Left ventricle myocardium inferior (tissue), 1 donor: ENCODE data around the gene CRELD2. TPM values are rescaled to one million over a fixed set of nuclear protein-coding genes. Genes with fewer than 3 reads are reported as not detected.

ENCODE experiments used
- DNase-seq: peaks from one replicate; pipeline ENCODE4 v3.0.0-alpha.2; 2020
- H3K27ac ChIP-seq: fragments of 200-600 bp; replicated peaks from 2 replicates; pipeline ENCODE4 v1.8.0; 2021
- H3K27me3 ChIP-seq: fragments of 200-600 bp; 2 replicates; pipeline ENCODE4 v1.8.0; 2021; ENCODE audit warnings: low read depth
- H3K36me3 ChIP-seq: fragments of 200-600 bp; 2 replicates; pipeline ENCODE4 v1.8.0; 2021
- H3K4me1 ChIP-seq: fragments of 200-600 bp; 2 replicates; pipeline ENCODE4 v1.8.0; 2021
- H3K4me3 ChIP-seq: fragments of 200-600 bp; 2 replicates; pipeline ENCODE4 v1.8.0; 2021; ENCODE audit warnings: mild to moderate bottlenecking, moderate library complexity
- H3K9me3 ChIP-seq: fragments of 200-600 bp; replicated peaks from 2 replicates; pipeline ENCODE4 v1.8.0; 2021
- CTCF ChIP-seq: fragments of 200-600 bp; IDR thresholded peaks from 2 replicates; pipeline ENCODE4 v1.8.0; 2021; ENCODE audit warnings: antibody characterized with exemption, mild to moderate bottlenecking, borderline replicate concordance
- intact Hi-C: fragments of 100-400 bp; cut with micrococcal nuclease; formaldehyde crosslinking; loops from one replicate; pipeline ENCODE4 v1.11.0; 2022
- total RNA-seq: library from RNA; stranded (reverse); fragmentation: NEBNext Ultra II Directional; extraction: Animal tissue kit (Norgen Biotek cat#: 25700); gene quantifications from one replicate; pipeline ENCODE4 v1.2.1, GENCODE V29; 2021
- donor health status: DM: no; HTN: yes; CAD: no; lungs with severe emphysema.

Gene CRELD2
- total RNA-seq, 1 donor from 2014 or later, result 25.5 TPM

- intact Hi-C loops, result no loop called here
- DNase-seq, result no peak
- no peak for TF ChIP-seq CTCF
- no peaks in the 10 kb centered on the region for H3K9me3 ChIP-seq
- peaks cover 85% of the 10 kb centered on the region for H3K36me3 ChIP-seq
- H3K27ac ChIP-seq, result no peak overlapping the region
- H3K27me3 ChIP-seq, result no peaks in the 10 kb centered on the region
- no peak overlapping the region for H3K4me3 ChIP-seq
- peaks cover 11% of the 10 kb centered on the region for H3K4me1 ChIP-seq
Observed at GRCh38 chr22:49903322-49904039, 15.0 kb upstream of the CRELD2 start.

GRCh38 chr22:49904040-49904369 is 14.4 kb upstream of the CRELD2 start:
- Histone ChIP-seq H3K27ac (no peak overlapping the region), H3K4me3 (no peak overlapping the region), H3K9me3 (no peaks in the 10 kb centered on the region), H3K27me3 (no peaks in the 10 kb centered on the region), H3K4me1 (peaks cover 11% of the 10 kb centered on the region), H3K36me3 (peaks cover 85% of the 10 kb centered on the region)
- no peak for DNase-seq
- intact Hi-C loops, result no loop called here
- TF ChIP-seq CTCF, result no peak

GRCh38 chr22:49905465-49905864 is 13.0 kb upstream of the CRELD2 start:
- no peak overlapping the region for H3K4me3 ChIP-seq
- H3K36me3 ChIP-seq, result peaks cover 87% of the 10 kb centered on the region
- peaks cover 11% of the 10 kb centered on the region for H3K4me1 ChIP-seq
- H3K9me3 ChIP-seq, result no peaks in the 10 kb centered on the region
- no peaks in the 10 kb centered on the region for H3K27me3 ChIP-seq
- no peak for TF ChIP-seq CTCF
- intact Hi-C loops, result no loop called here
- no peak overlapping the region for H3K27ac ChIP-seq
- DNase-seq, result no peak

- H3K36me3 ChIP-seq, result peaks cover 86% of the 10 kb centered on the region
- H3K9me3 ChIP-seq, result no peaks in the 10 kb centered on the region
- intact Hi-C loops, result no loop called here
- no peak overlapping the region for H3K4me3 ChIP-seq
- DNase-seq, result no peak
- H3K27ac ChIP-seq, result no peak overlapping the region
- H3K4me1 ChIP-seq, result peaks cover 11% of the 10 kb centered on the region
- no peak for TF ChIP-seq CTCF
- no peaks in the 10 kb centered on the region for H3K27me3 ChIP-seq
Observed at GRCh38 chr22:49906071-49906798, 12.2 kb upstream of the CRELD2 start.

- no peaks in the 10 kb centered on the region for H3K27me3 ChIP-seq
- intact Hi-C loops, result no loop called here
- no peak overlapping the region for H3K4me3 ChIP-seq
- H3K4me1 ChIP-seq, result peaks cover 11% of the 10 kb centered on the region
- H3K9me3 ChIP-seq, result no peaks in the 10 kb centered on the region
- no peak overlapping the region for H3K27ac ChIP-seq
- H3K36me3 ChIP-seq, result peaks cover 83% of the 10 kb centered on the region
- DNase-seq, result no peak
- no peak for TF ChIP-seq CTCF
Observed at GRCh38 chr22:49906799-49907290, 11.6 kb upstream of the CRELD2 start.
